HG03159 (cell line): ENCODE data around the gene TNFAIP8L3.
"Not testable (repeated sequence)": the region's sequence is repeated elsewhere in the genome, so short reads cannot be mapped to it uniquely, and the experiment has no call there.

Experiments used
- ATAC-seq: cut with Tn5 transposase; IDR thresholded peaks from one replicate; pipeline ENCODE4 v1.9.1; 2021; ENCODE audit warnings: mild to moderate bottlenecking, moderate library complexity; ENCODE audit not compliant: unreplicated experiment

TNFAIP8L3 gene

DNA sequence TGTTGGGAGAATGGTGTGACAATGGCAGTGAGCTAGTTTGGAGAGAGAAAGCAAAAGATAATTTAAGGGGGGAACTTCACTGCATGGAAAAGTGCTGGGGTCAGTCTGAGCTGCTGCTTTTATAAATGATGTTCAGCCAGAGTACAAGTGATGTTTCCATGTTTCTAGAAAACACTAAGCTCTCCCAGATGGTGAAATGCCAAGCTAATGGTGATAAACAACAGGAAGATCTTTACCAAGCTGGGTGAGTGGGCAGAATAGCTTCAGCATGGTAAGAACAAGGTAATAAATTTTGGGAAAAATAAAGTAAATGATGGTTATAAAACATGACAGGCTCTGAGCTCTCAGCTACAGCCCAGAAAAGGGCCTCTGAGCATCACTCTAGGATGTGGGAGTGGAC is 29.4 kb downstream of the TNFAIP8L3 start:
- ATAC-seq = no peak

DNA sequence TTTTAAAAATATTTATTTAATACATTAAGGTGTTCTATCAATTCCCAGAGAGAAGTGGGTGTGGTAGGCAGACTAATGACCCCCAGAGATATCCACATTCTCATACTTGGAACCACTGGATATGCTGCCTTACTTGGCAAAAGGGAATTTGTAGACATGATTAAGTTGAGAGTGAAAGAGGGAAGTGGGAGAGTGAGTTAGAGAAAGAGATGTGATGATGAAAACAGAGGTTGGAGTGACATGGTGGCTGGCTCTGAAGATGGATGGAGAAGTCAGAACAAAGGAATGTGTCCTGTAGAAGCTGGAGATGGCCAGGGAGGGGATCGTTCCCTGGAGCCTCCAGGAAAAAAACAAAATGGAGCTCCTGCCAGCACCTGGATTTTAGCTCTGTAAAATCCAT is 32.0 kb downstream of the TNFAIP8L3 start:
- ATAC-seq = no peak

DNA sequence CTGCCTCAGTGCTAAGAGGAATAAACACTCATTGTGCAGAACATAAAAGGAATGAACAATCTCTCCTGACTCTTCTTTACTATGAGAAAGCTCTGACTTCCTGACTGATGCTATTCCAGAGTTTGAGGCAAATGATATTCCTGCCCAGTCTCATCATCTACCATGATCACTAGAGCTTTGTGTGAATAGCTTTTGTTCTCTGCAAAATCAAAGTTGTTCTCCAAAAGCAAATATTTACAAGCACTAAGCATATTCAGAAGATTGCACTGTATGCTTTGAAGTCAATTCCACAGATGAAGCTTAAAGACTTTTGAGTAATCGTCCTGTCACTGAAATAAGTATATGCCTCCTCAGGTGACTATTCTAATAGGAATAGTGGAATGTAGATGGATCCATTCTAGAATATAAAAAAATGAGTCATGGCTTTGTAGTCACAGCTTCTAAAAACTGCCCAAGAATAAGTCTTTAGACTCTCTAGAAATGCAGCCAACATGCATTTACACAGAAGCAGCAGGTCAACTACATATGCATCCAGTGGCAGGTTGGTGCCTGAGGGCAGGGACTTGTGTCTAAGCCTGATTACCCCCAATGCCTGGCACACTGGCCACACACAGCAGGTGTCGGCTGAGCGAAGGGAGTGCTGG is 34.6 kb downstream of the TNFAIP8L3 start:
- no peak for ATAC-seq

GRCh38 chr15:51054535-51054934 is 40.2 kb downstream of the TNFAIP8L3 start:
- no peak for ATAC-seq

GRCh38 chr15:51053571-51053970 is 41.1 kb downstream of the TNFAIP8L3 start:
- no peak for ATAC-seq

- no peak for ATAC-seq
Observed at GRCh38 chr15:51051776-51052175, 42.9 kb downstream of the TNFAIP8L3 start.

DNA sequence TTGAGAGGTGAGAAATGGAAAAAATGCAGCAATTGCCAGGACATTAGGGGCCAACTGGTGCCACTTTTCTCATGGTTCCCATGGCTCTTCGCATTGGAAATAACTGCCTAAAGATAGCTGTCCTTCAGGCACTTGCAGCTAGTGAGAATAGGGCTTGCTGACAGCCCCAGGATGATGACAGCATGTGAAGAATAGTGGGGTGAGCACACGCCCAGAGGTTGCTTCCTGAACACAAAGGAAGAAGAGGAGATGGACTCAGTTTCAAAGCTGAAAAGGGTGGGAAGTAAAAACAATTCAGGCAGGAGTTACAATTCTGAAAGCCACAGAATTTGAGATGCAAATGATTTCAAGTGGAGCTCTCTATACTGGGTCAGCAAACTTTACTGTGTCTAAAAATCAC is 45.6 kb downstream of the TNFAIP8L3 start:
- ATAC-seq = no peak

DNA sequence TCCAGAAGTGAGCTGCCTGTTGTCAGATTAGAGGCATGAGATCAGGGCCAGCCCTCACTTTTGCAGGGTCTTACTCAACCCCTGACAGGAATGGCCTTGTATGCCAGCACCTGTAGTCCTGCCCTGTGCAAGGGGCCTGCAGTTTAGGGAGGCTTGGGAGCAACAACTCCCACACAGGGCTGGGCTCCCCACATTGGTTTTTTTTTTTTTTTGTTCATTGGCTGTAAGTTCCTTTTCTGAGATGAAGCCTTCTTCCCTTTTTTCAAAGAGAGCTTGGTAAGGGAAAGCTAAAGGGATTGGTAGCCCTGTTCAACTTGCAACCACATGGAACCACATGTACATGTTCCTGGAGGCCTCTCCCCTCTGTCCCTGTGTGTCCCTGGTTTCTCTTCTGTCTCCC is 46.4 kb downstream of the TNFAIP8L3 start:
- no peak for ATAC-seq

DNA sequence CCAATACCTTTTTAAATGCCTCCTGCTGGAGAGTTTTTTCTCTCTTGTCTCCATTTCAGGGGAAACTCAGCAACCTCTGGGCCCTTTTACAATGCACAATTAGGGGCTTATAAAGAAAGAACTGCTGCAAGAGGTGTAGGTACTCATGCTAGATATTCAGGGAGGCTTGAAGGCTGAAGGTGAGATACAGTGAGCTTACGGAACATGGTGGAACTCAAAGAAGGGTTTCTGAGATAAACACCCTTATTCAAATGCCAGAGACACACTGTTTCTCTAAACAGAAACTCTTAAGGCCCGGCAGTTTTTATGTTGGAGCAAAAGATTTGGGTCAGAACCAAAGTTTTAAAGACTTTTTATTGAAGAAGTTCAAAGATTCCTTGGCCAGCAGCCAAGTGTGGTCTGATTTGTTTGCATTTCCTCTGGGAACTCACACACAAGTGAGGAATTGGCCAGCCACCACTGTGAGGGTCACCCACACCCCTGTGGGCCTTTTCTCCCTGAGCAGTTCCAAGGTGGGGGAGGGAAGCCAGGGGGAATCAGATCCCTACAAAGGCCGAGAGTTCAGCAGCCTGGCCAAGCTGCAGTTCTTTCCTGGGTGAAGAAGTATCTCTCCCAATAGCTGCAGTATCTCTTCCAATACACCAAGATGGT is 47.8 kb downstream of the TNFAIP8L3 start:
- ATAC-seq = no peak

DNA sequence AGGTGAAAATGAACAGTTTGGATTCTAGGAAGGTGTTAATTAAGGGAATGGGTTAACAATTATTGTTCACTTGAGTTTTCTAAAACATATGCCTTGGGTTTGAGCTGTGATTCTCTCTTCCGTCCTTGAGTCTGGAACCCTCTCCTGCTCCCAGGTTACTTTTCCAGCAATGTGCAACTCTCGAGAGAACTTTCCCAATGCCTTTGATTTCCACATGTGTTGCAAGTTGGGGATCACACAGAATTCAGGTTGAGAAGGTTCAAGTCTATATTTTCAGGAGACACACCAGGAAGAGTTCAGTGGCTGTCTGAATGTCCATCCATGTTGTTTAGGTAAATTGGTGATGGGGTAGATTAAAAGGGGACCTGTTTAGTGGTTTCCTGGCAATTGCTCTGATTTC is 48.7 kb downstream of the TNFAIP8L3 start:
- ATAC-seq = no peak

DNA sequence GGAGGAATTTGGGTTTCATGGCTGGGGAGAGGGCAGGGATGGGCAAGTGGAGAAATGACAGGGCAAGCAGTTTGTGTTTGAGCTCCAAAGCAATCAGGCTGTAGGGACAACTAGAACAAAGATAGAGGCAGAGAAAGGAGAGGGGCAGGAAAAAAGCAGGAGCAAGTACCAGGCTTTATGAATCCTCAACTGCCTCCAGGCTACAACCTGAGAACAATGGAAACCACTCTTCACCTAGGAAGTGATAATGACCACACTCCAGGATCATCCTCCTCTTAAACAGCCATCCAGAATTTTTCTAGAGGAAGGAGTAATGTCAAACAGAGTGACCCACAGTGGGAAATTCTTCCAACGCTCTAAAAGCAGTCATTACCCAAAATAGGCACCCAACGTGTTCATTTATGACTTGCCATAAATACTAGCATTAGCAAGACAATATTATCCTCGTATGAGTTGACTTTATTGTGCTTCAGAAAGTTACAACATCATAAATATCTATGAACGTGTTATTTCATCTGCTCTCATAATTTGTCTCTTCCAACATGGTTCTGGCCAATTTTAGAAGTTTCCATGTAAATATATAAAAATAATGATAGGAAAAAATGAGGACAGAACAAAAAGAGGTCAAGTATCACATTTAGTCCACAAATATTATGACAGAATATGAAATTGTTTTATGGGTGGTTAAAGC is 50.5 kb downstream of the TNFAIP8L3 start:
- no peak for ATAC-seq

- ATAC-seq = no peak
Observed at GRCh38 chr15:51038974-51039319, 55.8 kb downstream of the TNFAIP8L3 start.

DNA sequence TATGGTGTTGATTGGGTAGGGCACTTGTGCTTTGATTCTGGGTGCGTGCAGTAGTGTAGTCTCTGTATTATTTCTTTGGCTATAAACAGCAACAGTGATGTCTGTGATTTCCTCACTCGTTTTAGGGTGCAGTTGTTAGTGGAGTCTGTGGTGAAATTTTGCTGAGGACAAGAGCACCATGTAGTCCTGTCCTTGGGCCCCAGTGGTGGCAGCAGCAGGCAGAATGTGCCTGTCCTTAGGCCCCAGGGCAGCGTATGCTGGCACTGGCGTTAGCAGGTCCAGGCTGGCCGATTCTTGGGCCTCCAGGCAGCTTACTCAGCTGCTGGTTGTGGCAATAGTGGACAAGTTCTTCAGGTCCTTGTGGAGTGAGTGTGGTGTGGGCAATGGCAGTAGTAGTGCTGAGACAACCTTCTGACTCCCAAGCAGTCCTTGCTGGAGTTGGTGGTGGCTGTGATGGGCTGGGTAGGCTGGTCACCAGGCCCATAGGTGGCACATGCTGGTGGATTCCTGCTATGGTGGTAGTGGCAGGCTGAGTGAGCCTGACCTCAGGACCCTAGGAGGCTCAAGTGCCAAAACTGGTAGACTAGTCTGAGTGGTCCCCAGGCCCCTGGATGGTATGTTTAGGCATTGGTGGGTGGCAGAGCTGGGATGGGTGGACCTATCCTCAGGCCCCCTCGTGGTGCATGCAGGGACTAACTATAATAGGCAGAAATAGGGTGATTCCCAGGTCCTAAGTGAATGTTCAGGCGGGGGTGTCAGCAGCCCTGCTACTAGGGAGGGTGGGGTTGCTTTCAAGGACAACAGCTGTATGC is 56.3 kb downstream of the TNFAIP8L3 start:
- no peak for ATAC-seq

- ATAC-seq = not testable (repeated sequence)
Observed at GRCh38 chr15:51037474-51037873, 57.2 kb downstream of the TNFAIP8L3 start.

DNA sequence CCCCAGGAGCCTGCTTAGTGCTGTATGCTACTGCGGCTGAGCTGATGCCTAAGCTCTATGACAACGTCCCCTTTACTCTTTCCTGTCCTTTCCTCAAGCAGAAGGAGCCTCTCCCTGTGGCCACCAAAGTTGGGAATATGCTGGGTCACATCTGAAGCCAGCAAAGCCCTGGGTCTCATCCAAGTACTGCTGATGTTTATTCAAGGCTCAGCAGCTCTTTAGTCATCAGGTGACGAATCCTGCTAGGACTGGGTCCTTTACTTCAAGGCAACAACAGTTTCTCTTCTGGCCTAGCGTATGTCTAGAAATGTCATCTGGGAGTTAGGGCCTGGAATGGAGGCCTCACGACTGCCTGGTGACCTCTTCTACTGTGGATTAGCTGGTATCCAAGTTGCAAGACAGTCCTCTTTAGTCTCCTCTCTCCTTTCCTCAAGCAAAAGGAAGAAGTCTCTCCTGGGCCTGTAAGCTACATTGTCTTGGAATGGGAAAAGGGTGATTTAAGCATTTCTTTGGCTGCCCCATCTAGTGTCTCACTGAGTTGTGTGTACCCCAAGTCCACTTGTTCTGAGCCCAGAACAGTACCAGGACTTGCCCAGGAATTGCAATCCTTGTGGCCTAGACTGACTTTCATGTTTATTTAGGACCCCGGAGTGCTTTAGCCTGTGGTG is 63.9 kb downstream of the TNFAIP8L3 start:
- ATAC-seq = no peak

DNA sequence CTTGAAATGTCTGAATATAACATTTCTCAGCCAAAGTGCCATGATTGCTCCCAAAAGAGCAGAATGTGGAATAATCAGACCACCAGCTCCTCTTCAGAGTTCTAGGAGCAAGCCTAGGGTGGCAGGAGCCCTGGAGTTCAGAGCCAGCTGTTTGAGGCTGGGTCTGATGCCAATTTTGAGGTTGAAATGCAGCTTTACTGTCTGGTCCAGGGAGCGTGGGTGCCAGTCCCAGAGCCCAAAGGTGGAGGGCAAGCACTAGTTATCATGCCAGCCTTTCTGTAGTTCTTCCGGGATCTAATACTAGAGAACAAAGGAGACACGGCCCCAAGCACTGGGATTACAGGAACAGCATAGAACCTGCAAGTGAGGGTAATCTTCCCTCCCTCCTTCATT is 69.3 kb downstream of the TNFAIP8L3 start:
- ATAC-seq = no peak

DNA sequence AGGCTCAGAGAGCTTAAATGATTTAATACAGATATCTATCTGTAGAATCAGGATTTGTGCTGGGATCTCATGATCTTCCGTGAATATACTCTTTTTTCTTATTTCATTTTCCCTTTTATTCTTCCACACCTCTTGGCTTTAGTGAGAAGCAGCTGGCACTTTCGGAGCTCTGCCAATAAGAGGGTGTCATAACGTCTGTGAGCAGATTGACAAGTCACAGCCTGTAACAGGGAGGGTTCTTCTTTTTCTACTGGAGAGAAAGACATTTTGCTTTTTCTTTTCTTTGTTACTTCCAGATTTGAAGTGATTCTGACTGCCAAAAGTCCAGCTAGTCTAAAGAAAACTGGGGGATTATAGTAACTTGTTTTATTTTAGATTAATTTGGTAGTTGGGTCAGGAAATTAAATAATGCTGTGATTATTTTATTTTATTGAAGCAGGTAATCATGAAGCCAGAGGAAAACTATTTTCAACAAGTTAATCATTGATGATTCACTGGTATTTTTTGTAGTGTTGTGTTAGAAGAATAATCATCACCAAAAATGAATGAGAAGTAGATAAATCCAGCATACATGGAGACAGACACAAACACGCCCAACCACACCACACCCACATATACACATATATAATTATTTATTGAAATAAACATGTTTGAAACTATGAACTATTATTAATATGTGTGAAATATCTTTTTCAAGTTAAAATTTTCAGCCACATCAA is 69.8 kb downstream of the TNFAIP8L3 start:
- no peak for ATAC-seq

GRCh38 chr15:51023499-51023898 is 71.2 kb downstream of the TNFAIP8L3 start:
- no peak for ATAC-seq

- no peak for ATAC-seq
Observed at GRCh38 chr15:51022206-51022605, 72.5 kb downstream of the TNFAIP8L3 start.

DNA sequence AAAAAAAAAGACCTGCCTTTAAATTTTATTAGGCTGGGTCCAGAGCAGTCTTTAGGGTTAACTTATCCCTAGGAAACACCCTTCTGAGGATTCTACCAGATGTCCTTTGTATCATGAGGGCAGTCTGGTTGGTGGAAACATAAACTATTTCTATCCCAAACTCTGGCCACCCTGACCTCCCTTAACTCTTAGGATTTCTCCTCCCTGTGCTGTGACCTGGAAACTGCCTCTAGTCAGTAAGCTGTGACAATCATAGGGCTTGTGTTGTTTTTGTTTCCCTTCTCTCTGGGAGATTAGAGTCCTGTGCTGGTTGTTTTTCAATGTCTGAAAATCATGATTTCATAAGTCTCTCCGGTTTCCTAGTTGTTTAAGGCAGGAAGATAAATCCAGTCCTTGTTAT is 78.1 kb downstream of the TNFAIP8L3 start:
- ATAC-seq = no peak
